ENCODE data around the gene TAS2R43.

GRCh38 chr12:11130999-11131398 is 38.9 kb upstream of the TAS2R43 start:
- no peak for TF ChIP-seq CTCF (IDR thresholded peaks at IDR 0.05; ENCODE audit: low read depth, low read length, poor library complexity, severe bottlenecking)
- TF ChIP-seq EZH2phosphoT487 (IDR thresholded peaks at IDR 0.05; ENCODE audit: borderline replicate concordance, low read length) = no peak

All from DOHH2 (cell line).